Measurements from ENCODE around the gene ADRB2. TPM values are rescaled to one million over a fixed set of nuclear protein-coding genes. Genes with fewer than 3 reads are reported as not detected.

Gene ADRB2
- total RNA-seq, 2 donors from 2014 or later, result 6.8 to 29.0 TPM

GRCh38 chr5:148847456-148847855 lies 21.0 kb downstream of the ADRB2 start:
- no peak overlapping the region for H3K27ac ChIP-seq
- TF ChIP-seq POLR2A (IDR thresholded peaks at IDR 0.05), result no peak
- no peak for TF ChIP-seq POLR2AphosphoS5 (IDR thresholded peaks at IDR 0.05)
- no peak for TF ChIP-seq CTCF (IDR thresholded peaks at IDR 0.05)
- 92% methylated on average over 2 of the region's 2 CpGs for WGBS
- H3K4me1 ChIP-seq (replicated peaks), result peaks cover 12% of the 10 kb centered on the region
- H3K9me3 ChIP-seq, result no peaks in the 10 kb centered on the region
- no peak for DNase-seq (ENCODE audit: low spot score)
- H3K36me3 ChIP-seq, result no peaks in the 10 kb centered on the region
- intact Hi-C loops (cut with DNase I), result no loop called here
- H3K27me3 ChIP-seq (replicated peaks; ENCODE audit: insufficient read depth), result no peaks in the 10 kb centered on the region
- no peak overlapping the region for H3K4me3 ChIP-seq

GRCh38 chr5:148848393-148849031 lies 22.1 kb downstream of the ADRB2 start:
- H3K4me1 ChIP-seq (replicated peaks), result peaks cover 7% of the 10 kb centered on the region
- H3K4me3 ChIP-seq, result no peak overlapping the region
- TF ChIP-seq POLR2AphosphoS5 (IDR thresholded peaks at IDR 0.05) (no peak), POLR2A (IDR thresholded peaks at IDR 0.05) (no peak)
- no peaks in the 10 kb centered on the region for H3K27me3 ChIP-seq (replicated peaks; ENCODE audit: insufficient read depth)
- H3K9me3 ChIP-seq, result no peaks in the 10 kb centered on the region
- no peaks in the 10 kb centered on the region for H3K36me3 ChIP-seq
- no peak for DNase-seq (ENCODE audit: low spot score)
- H3K27ac ChIP-seq, result peak overlapping the region in 1 of 2 donors; percentile 60
- WGBS, result 41% methylated on average over 3 of the region's 3 CpGs
- intact Hi-C loops (cut with DNase I), result no loop called here

DNA sequence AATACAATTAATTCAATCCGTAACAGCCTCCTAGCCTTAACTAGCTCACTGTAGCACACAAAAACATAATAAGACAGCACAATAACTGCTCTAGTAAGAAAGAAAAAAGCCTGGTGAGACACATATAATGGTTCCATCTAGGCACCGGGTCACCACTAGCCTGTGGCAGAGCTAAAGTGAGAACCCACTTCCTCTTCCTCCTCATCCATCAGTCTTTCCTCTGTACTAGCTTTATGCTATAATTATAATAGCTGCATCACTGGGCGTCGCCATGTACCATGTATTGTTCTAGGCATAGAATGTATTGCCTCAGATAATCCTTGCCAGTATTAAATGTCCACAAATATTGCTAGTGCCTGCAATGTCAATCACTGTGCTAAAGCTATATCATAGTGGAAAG lies 23.1 kb downstream of the ADRB2 start:
- H3K27me3 ChIP-seq (replicated peaks; ENCODE audit: insufficient read depth), result no peaks in the 10 kb centered on the region
- no peak for TF ChIP-seq POLR2A (IDR thresholded peaks at IDR 0.05)
- no peak for TF ChIP-seq POLR2AphosphoS5 (IDR thresholded peaks at IDR 0.05)
- TF ChIP-seq CTCF (IDR thresholded peaks at IDR 0.05), result no peak
- no peaks in the 10 kb centered on the region for H3K9me3 ChIP-seq
- 89% methylated on average over 4 of the region's 4 CpGs for WGBS
- intact Hi-C loops (cut with DNase I), result no loop called here
- no peaks in the 10 kb centered on the region for H3K36me3 ChIP-seq
- no peak for DNase-seq (ENCODE audit: low spot score)
- H3K4me1 ChIP-seq (replicated peaks), result peaks cover 7% of the 10 kb centered on the region
- no peak overlapping the region for H3K4me3 ChIP-seq
- peak overlapping the region in 1 of 2 donors; percentile 60 for H3K27ac ChIP-seq

GRCh38 chr5:148850836-148851235 lies 24.4 kb downstream of the ADRB2 start:
- intact Hi-C loops (cut with DNase I), result no loop called here
- Histone ChIP-seq H3K9me3 (no peaks in the 10 kb centered on the region), H3K4me1 (replicated peaks) (peaks cover 7% of the 10 kb centered on the region), H3K27ac (peak overlapping the region; percentile 43 to 60), H3K36me3 (no peaks in the 10 kb centered on the region), H3K27me3 (replicated peaks; ENCODE audit: insufficient read depth) (no peaks in the 10 kb centered on the region), H3K4me3 (no peak overlapping the region)
- TF ChIP-seq POLR2AphosphoS5 (IDR thresholded peaks at IDR 0.05) (peak; percentile 66), POLR2A (IDR thresholded peaks at IDR 0.05) (no peak)
- peak; percentile 55 for DNase-seq (ENCODE audit: low spot score)
- WGBS, result 32% methylated on average over 2 of the region's 2 CpGs

- Histone ChIP-seq H3K27ac (no peak overlapping the region), H3K36me3 (no peaks in the 10 kb centered on the region), H3K4me3 (no peak overlapping the region), H3K9me3 (no peaks in the 10 kb centered on the region), H3K27me3 (replicated peaks; ENCODE audit: insufficient read depth) (no peaks in the 10 kb centered on the region), H3K4me1 (replicated peaks) (peaks cover 7% of the 10 kb centered on the region)
- WGBS, result 93% methylated on average over 2 of the region's 2 CpGs
- DNase-seq (ENCODE audit: low spot score), result no peak
- TF ChIP-seq POLR2AphosphoS5 (IDR thresholded peaks at IDR 0.05) (no peak), POLR2A (IDR thresholded peaks at IDR 0.05) (no peak), CTCF (IDR thresholded peaks at IDR 0.05) (no peak)
- intact Hi-C loops (cut with DNase I), result no loop called here
Observed at GRCh38 chr5:148853868-148854267, 27.5 kb downstream of the ADRB2 start.
